T-helper 2 cell treated with Interferon-gamma antibody and Interleukin-4, amounts not matched to agents 100 ng/mL and 5 ng/mL, for 36 hours (primary cell): ENCODE data around the gene CALCA. TPM values are rescaled to one million over a fixed set of nuclear protein-coding genes. Genes with fewer than 3 reads are reported as not detected.
"Not testable (repeated sequence)": the region's sequence is repeated elsewhere in the genome, so short reads cannot be mapped to it uniquely, and the experiment has no call there.

ENCODE experiments used
- intact Hi-C: fragments of 100-400 bp; cut with micrococcal nuclease; formaldehyde crosslinking; loops from one replicate; pipeline ENCODE4 v1.15.1; 2023
- total RNA-seq: library from RNA; stranded (reverse); gene quantifications from 2 replicates; pipeline ENCODE4 v1.2.3, GENCODE V29; 2022

Gene CALCA, protein sequence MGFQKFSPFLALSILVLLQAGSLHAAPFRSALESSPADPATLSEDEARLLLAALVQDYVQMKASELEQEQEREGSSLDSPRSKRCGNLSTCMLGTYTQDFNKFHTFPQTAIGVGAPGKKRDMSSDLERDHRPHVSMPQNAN
- total RNA-seq: not detected in 2 replicates

GRCh38 chr11:14971865-14972580 is at the start of gene CALCA:
Gene CALCA, minus strand, starts transcription at chr11:14972351. Its CDS starts 1,159 bp downstream, at chr11:14971192.
- intact Hi-C loops: loop anchor here (5.0 kb wide), 1 partner anchor 1635 kb away; no protein-coding TSS in a partner anchor

DNA sequence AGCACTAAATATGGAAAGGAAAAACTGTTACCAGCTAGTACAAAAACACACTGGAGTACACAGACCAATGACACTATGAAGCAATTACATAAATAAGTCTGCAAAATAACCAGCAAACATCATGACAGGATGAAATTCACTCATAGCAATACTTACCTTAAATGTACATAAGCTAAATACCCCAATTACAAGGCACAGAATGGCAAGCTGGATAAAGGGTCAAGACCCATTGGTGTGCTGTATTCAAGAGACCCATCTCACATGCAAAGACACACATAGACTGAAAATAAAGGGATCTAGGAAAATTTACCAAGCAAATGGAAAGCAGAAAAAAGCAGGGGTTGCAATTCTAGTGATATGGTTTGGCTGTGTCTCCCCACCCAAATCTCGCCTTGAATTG is 44.0 kb upstream of the CALCA start:
- intact Hi-C loops: no loop called here

GRCh38 chr11:15011776-15012345 is 39.7 kb upstream of the CALCA start:
- intact Hi-C loops: no loop called here

GRCh38 chr11:15010865-15011264 is 38.7 kb upstream of the CALCA start:
- intact Hi-C loops: no loop called here

- intact Hi-C loops: loop anchor here (1.0 to 10.0 kb wide), 3 partner anchors 31 to 471 kb away; no protein-coding TSS in a partner anchor
Observed at GRCh38 chr11:15006139-15006759, 34.1 kb upstream of the CALCA start.

DNA sequence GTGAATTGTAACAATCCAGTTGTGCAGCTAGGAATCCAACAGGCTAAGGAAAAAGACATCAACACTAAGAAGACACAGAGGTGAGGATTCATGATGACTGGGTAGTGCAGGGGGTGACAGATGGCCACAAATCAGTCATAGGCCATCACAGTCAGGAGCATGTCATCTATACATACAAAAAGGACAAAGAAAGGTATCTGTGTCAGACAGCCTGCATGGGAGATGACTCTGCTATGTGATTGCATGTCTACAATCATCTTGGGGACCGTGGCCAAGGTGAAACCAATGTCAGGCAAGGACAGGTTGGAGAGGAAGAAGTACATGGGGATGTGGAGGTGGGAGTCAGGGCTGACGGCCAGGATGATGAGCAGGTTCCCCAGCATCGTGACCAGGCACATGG is 16.0 kb upstream of the CALCA start:
- intact Hi-C loops: not testable (repeated sequence)

DNA sequence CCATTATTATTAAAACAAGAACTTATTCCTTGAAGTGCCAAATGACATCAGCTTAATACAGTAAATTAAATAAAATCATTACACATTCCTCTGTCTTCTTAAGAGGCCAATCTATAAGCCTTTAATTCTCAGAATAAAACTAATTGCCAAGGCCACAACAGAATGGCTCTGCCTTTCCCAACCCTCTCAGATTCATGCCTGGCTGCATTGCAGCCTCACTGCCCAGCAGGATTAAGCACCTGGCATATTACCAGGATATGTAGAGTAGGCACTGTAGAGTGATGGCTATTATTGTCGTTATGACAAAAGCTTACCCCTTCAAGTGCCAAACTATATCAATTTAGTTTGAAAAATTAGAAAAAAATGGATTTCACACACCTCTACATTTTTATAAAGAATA is 9.4 kb upstream of the CALCA start:
- intact Hi-C loops: no loop called here

GRCh38 chr11:14980854-14981253 is 8.7 kb upstream of the CALCA start:
- intact Hi-C loops: no loop called here

- intact Hi-C loops: no loop called here
Observed at GRCh38 chr11:14977101-14977880, 5.1 kb upstream of the CALCA start.

DNA sequence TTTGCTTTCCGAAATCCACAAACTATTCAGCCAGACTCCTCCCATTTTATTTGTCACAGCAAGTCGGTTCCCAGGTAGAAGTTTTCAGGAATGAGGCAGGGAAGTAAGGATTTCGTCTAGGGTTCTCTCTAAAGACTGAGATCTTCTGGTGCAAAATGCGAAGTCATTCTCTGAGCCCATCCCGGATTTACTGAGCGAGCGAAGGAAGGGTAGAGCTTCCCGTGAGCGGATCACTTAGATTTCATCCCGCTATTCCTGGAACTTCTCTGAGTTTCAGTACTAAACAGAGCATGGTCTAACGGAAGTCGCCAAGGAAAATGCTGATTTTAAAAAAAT is 3.1 kb upstream of the CALCA start:
- intact Hi-C loops: loop anchor here (2.0 kb wide), 1 partner anchor 32 kb away; no protein-coding TSS in a partner anchor

- intact Hi-C loops: loop anchor here (1.0 to 5.0 kb wide), 3 partner anchors 32 to 1633 kb away; no protein-coding TSS in a partner anchor
Observed at GRCh38 chr11:14974515-14975251, 2.5 kb upstream of the CALCA start.

- intact Hi-C loops: loop anchor here (1.0 to 5.0 kb wide), 4 partner anchors 33 to 1633 kb away; no protein-coding TSS in a partner anchor
Observed at GRCh38 chr11:14973621-14974514, 1.7 kb upstream of the CALCA start.

DNA sequence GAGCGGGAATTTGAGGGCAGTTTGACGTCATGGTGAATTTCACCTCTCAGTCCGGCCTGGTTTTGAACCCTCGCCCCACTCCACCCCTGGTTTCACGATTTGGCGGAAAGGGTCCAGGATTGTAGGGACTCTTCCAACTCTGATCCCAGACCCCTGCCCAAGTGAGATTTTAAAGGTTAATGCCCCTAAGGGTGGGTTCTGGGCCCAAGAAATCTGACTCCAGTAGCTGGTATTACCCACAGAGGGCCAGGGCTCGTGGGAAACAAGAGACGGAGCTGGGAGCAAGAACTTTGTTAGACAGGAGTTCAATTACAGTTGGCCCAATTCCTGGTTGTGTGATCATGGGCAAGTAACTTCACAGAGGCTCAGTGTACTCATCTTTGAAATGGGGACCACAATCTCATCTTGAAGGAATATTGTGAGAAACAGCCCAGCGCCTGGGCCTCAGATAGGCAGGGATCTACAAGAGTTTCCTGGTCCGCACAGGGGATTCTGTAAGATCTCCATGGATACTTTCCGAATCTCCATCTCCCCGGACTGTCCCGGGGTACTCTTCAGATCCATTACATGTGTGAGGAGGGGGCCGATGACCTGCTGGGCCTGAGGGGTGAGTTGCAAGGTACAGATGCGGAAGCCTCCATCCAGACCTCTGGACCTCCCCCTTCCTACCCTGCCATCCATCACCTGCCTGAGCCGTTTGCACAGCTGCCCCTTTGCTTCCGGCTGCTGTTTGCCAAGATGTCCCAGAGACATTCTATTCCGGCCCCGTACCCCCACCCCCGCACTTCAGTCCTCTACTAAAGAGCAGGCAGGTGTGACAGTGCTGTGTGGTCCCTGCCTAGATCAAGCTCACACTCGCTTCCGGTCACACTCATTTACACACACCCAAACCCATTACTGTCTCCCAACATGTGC is 687 bp upstream of the CALCA start:
- intact Hi-C loops: loop anchor here (1.0 to 5.0 kb wide), 2 partner anchors 65 to 1634 kb away; no protein-coding TSS in a partner anchor

- intact Hi-C loops: loop anchor here (5.0 kb wide), 1 partner anchor 1637 kb away; no protein-coding TSS in a partner anchor
Observed at GRCh38 chr11:14969901-14970323, 2.2 kb downstream of the CALCA start.

- intact Hi-C loops: no loop called here
Observed at GRCh38 chr11:14967581-14968243, 4.4 kb downstream of the CALCA start.

DNA sequence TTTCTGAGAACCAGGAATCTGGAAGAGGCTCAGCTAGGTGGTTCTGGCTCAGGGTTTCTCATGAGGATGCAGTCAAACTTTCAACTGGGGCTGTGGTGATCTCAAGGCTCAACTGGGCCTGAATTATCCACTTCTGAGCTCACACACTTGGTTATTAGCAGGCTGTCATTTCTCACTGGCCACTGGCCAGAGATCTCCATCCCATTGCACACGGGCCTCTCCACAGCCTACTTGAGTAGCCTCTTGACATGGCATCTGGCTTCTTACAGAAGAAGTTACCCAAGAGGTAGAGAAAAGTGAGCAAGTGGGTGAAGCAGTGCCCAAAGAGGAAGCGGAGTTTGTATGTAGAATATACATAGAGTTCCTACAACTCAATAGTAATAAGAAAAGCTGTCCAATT is 16.0 kb downstream of the CALCA start:
- intact Hi-C loops: no loop called here

DNA sequence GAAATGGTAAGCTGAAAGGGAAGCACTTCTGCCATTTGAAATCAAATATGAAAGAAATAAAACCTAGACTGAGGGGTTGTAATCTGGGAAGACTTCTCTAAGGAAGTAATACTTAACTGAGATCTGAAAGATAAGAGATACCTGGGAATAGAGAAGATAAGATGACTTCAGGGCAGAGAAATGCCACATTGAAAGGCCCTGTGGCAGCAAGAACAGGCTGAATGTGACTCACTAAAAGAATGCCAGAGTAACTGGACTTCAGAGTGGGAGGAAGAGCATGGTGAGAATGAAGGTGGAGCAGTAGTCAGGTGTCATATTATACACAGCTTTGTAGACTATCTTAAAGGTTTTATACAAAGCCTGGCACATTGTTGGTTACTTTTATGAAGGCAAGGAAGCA is 17.6 kb downstream of the CALCA start:
- intact Hi-C loops: no loop called here

- intact Hi-C loops: no loop called here
Observed at GRCh38 chr11:14953904-14954303, 18.2 kb downstream of the CALCA start.
